Activated CD8-positive, alpha-beta memory T cell treated with anti-CD3 and anti-CD28 coated beads for 1 hour (primary cell): ENCODE measurements around the gene GALNT2.

ENCODE experiments used
- DNase-seq, 2 donors: peaks; one replicate each; pipeline ENCODE4 v3.0.0-alpha.2; 2020; ENCODE audit warnings: low read depth in 1 of 2; ENCODE audit errors: extremely low read depth in 1 of 2

The GALNT2 gene

DNA sequence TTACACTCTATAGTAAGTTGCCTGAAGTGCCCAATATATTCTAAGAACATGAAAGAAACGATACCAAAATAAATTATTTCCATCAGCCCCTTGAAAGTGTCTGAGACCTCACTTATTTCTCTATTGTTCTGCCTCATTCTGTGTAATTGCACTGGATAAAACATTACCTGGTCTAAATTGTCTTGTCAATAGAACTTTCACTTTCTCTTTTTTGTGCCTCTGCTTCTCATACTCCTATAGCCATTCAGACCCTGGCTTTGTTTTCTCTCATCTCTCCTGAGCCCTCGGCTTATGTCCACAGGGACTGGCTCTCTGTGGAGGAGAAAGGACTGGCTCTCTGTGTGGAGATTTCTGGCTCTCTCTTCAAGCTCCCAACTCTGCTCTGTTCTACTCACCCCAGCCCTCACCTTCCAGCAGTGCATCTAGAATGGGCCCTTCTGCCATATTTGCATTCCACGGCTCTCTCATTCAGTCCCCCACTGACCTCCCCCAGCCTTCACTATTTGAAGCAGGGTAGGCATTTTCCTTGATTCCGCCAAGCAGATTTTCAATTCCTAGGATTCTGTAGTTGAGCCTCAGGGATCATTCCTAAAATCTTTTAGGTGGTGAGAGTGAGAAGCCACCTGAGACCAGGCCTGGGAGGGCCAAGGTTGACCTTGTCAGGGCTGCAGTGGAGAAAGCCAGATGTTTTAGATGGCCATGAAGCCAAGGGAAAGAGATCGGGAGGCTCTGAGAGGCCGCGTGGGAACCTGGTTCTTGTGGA, 15.9 kb upstream of the GALNT2 start:
- DNase-seq = no peak

DNA sequence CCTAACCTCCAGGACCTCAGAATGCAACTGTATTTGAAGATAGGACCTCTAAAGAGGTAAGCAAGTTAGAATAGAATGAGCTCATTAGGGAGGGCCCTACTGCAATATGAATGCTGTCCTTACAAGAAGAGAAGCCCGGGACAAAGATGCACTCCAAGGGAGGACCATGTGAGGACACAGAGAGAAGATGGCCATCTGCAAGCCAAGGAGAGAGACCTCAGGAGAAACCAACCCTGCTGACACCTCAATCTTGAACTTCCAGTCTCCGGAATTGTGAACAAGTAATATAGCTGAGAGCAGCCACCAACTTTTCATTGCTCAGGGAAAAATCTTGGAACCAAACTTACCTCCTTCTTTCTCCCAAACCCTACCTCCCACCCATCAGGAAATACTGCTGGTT, 15.0 kb upstream of the GALNT2 start:
- no peak for DNase-seq

GRCh38 chr1:230052665-230053064, 14.4 kb upstream of the GALNT2 start:
- no peak for DNase-seq

DNA sequence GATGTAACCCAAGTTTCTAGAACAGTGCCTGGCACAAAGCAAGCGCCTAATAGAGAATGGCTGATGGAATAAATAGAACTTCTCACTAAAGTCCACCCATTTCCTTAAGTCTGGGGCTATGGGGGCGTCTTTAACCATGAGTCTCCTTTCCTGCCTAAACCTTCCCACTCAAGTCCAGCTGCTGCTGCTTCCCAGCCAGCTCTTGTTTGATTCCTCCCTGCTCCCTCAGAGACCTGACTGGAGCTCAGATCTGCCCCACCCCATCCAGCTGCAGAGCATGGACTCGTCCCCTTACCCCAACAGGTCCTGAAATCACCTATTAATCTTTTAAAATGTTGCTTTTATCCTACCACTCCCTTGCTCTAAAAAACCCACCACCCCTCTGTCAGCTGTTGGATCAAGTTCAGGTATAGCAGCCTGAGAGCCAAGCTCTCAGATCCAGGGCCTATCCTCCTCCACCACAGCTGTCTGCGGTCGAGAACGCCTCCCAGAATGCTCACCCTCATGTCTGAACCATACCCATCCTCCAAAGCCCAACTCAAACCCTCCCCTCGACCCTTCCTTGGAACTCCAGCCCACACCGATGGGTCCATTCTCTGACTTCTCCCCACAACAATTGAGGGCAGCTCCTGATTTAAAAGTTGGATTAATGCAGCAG, 12.8 kb upstream of the GALNT2 start:
- DNase-seq = no peak

DNA sequence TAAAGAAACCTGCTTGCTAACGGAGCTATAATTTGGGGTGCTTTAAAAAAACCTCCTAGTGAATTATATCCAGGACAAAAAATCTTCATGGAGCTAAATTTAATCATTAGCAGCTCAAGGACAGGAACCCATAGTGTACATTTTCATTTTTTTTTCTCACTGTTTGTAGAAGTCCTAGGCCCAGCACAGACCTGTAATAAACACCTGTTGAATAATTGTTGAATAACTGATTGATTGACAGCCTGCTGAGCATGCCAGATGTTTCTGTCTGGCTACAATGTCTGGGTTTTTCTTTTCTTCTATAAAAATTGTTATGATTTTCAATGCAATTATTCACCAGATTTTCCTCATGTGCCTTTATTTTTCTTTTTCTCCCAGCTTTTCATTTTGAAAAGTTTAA, 10.9 kb upstream of the GALNT2 start:
- DNase-seq = no peak

GRCh38 chr1:230057100-230057499, 9.9 kb upstream of the GALNT2 start:
- DNase-seq = no peak

GRCh38 chr1:230057681-230058565, 9.1 kb upstream of the GALNT2 start:
- DNase-seq = no peak

DNA sequence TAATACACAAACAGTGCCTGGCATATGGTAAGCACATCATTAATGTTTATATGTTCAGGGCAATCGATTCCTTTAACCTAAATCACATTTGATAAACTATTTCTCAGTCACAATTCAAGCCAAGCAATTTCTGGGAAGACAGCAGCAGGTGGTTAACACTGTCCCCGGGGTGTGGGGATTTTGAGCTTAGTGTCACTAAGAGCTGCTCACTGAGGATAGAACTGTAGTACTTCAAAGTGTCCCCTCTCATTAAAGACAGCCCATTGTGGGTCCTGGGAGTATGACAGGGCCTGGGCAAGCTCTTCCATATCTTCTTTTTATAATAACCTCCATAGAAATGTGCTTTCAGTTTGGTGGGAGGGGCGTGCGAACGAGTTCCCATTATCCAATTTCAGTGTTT, 8.4 kb upstream of the GALNT2 start:
- no peak for DNase-seq

- no peak for DNase-seq
Observed at GRCh38 chr1:230061801-230062200, 5.2 kb upstream of the GALNT2 start.

DNA sequence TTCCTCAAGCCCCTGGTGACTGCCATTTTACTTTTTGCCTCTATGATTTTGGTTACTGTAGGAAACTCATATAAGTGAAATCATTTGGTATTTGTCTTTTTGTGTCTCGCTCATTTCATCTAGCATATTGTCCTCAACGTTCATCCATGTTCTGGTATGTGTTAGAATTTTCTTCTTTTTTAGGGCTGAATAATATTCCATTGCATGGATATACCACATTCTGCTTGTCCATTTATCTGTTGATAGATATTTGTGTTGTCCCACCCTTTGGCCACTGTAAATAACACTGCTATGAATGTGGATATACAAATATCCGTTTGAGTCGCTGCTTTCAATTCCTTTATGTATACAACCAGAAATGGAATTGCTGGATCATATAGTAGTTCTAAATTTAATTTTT, 4.5 kb upstream of the GALNT2 start:
- no peak for DNase-seq

DNA sequence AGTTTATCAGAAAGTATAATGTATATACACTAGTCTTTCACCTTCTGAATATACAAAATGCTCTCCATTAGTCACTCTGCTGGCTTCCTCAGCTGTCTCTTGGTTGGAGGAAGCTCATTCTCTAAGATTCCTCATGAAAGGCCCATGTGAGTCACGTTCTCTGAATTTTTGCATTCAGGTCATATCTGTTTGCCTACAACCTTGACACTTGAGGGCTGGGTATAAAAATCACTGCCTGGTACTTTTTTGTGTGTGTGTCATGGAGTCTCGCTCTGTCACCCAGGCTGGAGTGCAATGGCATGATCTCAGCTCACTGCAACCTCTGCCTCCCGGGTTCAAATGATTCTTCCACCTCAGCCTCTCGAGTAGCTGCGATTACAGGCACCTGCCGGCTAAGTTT, 2.8 kb upstream of the GALNT2 start:
- DNase-seq = no peak

DNA sequence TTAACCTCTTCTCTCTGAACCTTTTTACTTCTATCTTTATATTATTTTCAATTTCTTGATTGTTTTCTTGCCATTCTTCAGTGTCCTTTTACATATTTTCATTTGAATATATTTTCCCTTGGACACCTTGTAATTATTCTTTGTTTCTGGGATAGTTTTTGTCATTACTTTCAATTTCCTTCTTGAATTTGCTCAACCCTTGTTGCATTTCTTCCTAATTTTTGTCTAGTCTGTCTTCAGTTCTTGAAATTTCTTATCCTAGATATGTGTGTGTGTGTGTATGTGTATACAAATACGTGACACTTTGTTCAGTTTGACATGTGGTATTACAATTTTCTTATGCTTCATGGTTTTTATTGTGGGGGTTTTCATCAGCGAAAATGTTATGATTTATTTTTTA, 1.9 kb upstream of the GALNT2 start:
- DNase-seq = no peak

GRCh38 chr1:230065571-230065970, 1.5 kb upstream of the GALNT2 start:
- no peak for DNase-seq

GRCh38 chr1:230066031-230066430, 1.0 kb upstream of the GALNT2 start:
- DNase-seq = no peak

DNA sequence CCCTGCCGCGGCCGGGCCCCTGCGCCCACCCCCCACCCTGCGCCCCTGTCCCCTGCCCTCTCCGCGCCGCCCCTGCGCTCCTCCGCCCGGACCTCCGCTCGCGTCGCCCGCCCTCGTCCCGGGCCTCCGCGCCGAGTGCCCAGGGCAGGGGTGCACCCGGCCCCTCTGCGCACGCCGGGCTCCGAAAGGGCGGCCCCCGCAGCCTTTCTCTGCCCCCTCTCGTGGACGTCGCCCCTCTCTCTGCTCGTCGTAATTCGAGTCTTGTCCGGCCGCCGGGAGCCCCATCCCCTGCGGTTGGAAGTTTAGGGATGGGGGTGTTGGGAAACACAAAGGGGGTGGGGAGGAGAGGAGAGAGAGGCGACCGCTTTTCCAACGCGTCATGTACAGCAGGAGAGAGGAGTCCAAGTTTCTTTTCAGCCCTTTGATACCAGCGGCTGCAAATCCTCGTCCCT, 407 bp downstream of the GALNT2 start:
- DNase-seq = no peak

- peak in 1 of 2 donors; percentile 8 for DNase-seq
Observed at GRCh38 chr1:230067871-230068620, 1.0 kb downstream of the GALNT2 start.

DNA sequence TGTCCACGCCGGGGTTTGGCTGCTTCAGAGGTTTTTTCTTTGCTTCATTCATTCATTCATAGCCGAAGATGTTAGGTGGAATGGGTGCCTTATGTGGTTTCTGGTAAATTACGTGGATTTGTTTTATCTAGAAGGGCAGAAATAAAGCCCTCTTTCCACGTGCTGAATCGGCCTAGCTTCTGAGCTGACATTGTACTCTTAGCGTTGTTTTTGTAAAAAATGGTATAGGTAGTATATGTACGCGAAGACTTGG, 1.5 kb downstream of the GALNT2 start:
- no peak for DNase-seq

DNA sequence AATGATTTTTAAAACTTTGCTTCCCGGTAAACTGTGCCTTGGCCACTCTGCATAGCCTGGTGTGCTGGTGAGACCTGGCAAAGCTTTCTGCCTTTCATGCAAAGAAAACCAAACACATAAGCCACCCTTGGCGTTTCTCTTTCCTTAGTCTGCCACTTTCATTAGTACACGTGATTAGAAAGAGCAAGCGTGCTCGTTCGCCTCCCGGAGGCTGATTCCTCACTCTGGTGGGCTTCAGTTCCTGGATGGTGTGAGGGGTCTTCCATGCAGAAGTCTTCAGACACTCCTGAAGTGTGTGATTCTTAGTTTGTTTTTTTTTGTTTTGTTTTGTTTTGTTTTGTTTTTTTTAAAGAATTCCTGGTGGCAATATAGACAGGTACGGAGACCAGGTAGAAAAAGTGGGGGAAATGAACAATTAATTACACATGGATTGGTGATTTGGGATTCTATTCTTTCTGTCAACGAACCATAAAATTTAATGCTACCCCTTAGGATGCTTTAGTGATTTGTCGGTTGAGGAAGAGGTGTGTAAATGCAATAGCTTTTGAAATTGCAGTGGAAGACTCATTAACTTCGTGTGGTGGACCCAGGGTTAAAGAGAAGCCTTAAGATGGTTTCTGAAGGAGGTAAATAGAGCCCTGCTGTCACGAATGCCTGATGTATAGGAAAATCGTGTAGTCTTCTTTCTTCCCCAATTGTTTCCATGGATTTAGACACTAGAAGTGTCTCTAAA, 2.1 kb downstream of the GALNT2 start:
- DNase-seq = no peak

DNA sequence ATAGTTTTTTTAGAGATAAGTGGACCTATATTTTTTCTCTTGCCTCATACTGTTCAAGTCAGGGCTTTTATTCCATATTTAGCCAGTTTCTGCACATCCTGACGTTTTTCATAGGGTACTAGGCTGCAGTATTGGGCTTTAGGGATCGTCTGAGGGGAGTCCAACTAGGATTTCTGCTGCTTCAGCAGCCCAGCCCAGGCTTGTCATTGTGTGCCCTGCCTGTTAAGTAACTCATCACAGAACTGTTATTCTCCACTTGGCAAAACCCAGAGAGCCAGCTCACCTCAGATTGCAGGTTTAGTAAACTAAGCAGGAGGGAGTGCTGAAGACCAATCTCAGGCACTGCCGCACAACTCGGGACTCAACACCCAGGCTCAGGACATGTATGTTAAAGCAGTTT, 2.8 kb downstream of the GALNT2 start:
- DNase-seq = no peak
